ENCODE data around the gene TPRG1.
A peak's percentile ranks its signal among the peaks of the same experiment; 100 is the strongest.

Gene TPRG1

GRCh38 chr3:189171707-189172106 lies at the start of gene TPRG1:
TPRG1 (plus strand) TSS chr3:189171971; CDS start chr3:189207385, 35,414 bp downstream.
- no peak for DNase-seq

GRCh38 chr3:189122110-189122509 lies 49.7 kb upstream of the TPRG1 start:
- no peak for DNase-seq

GRCh38 chr3:189122526-189123205 lies 49.1 kb upstream of the TPRG1 start:
- no peak for DNase-seq

GRCh38 chr3:189123595-189124387 lies 48.0 kb upstream of the TPRG1 start:
- no peak for DNase-seq

- peak; percentile 74 to 79 for DNase-seq
These were observed 39.5 kb upstream of the TPRG1 start for GRCh38 chr3:189132231-189132671.

- DNase-seq = no peak
These were observed 38.9 kb upstream of the TPRG1 start for GRCh38 chr3:189132839-189133238.

GRCh38 chr3:189133768-189134167 lies 38.0 kb upstream of the TPRG1 start:
- no peak for DNase-seq

GRCh38 chr3:189137416-189137815 lies 34.4 kb upstream of the TPRG1 start:
- DNase-seq = no peak

- DNase-seq = no peak
These were observed 32.7 kb upstream of the TPRG1 start for GRCh38 chr3:189138901-189139610.

- no peak for DNase-seq
These were observed 32.2 kb upstream of the TPRG1 start for GRCh38 chr3:189139611-189139940.

GRCh38 chr3:189142527-189142926 lies 29.2 kb upstream of the TPRG1 start:
- peak in 1 of 2 experiments; percentile 15 for DNase-seq

- DNase-seq = no peak
These were observed 28.4 kb upstream of the TPRG1 start for GRCh38 chr3:189143321-189143720.

GRCh38 chr3:189143771-189144170 lies 28.0 kb upstream of the TPRG1 start:
- DNase-seq = no peak

- DNase-seq = no peak
These were observed 27.1 kb upstream of the TPRG1 start for GRCh38 chr3:189144645-189145044.

- no peak for DNase-seq
These were observed 24.9 kb upstream of the TPRG1 start for GRCh38 chr3:189146848-189147247.

GRCh38 chr3:189148081-189148507 lies 23.7 kb upstream of the TPRG1 start:
- DNase-seq = peak; percentile 68 to 78

GRCh38 chr3:189149203-189149602 lies 22.6 kb upstream of the TPRG1 start:
- no peak for DNase-seq

GRCh38 chr3:189157232-189158007 lies 14.4 kb upstream of the TPRG1 start:
- DNase-seq = no peak

GRCh38 chr3:189158034-189158433 lies 13.7 kb upstream of the TPRG1 start:
- no peak for DNase-seq

GRCh38 chr3:189160519-189161309 lies 11.1 kb upstream of the TPRG1 start:
- DNase-seq = no peak

- no peak for DNase-seq
These were observed 6.6 kb upstream of the TPRG1 start for GRCh38 chr3:189165092-189165612.

- no peak for DNase-seq
These were observed 5.5 kb upstream of the TPRG1 start for GRCh38 chr3:189166321-189166720.

Data from activated CD4-positive, alpha-beta T cell treated with anti-CD3 and anti-CD28 coated beads, Interleukin-2, amount 50 U/mL, for 48 hours (primary cell).